HFFc6 (cell line): ENCODE measurements around the gene RNF222. TPM values are rescaled to one million over a fixed set of nuclear protein-coding genes. Genes with fewer than 3 reads are reported as not detected.
"Not testable (repeated sequence)": the region's sequence is repeated elsewhere in the genome, so short reads cannot be mapped to it uniquely, and the experiment has no call there.

Experiments
- DNase-seq: peaks from one replicate; pipeline ENCODE4 v3.0.0-alpha.2; 2018
- H3K27ac Mint-ChIP-seq: 2 replicates; pipeline ENCODE4 v1.8.0; 2020; ENCODE audit warnings: mild to moderate bottlenecking, mixed read lengths
- H3K27me3 Mint-ChIP-seq: 2 replicates; pipeline ENCODE4 v1.8.0; 2021; ENCODE audit warnings: mild to moderate bottlenecking, moderate library complexity, mixed read lengths; ENCODE audit not compliant: insufficient read depth
- H3K36me3 Mint-ChIP-seq: 2 replicates; pipeline ENCODE4 v1.8.0; 2021; ENCODE audit warnings: low read depth, mixed read lengths
- H3K4me1 Mint-ChIP-seq: 2 replicates; pipeline ENCODE4 v1.8.0; 2020; ENCODE audit warnings: low read depth, mixed read lengths
- H3K4me3 Mint-ChIP-seq: 2 replicates; pipeline ENCODE4 v1.8.0; 2020; ENCODE audit warnings: mild to moderate bottlenecking, moderate library complexity, mixed read lengths
- H3K9me3 Mint-ChIP-seq: 2 replicates; pipeline ENCODE4 v1.8.0; 2020; ENCODE audit warnings: mild to moderate bottlenecking, mixed read lengths
- total RNA-seq, 6 experiments: library from RNA; stranded (reverse); fragmentation: NEBNext Ultra II Directional; extraction: Animal tissue kit (Norgen Biotek cat#: 25700); gene quantifications; 2 replicates in 1 of 6; 3 replicates in 5 of 6; pipeline ENCODE4 v1.2.3, GENCODE V29; 2021
- TF ChIP-seq, protein P1 (sequence below): fragments of 200-600 bp; sonication (generic); IDR thresholded peaks from 2 replicates; pipeline ENCODE4 v1.5.0; 2021; ENCODE audit warnings: antibody characterized with exemption, mild to moderate bottlenecking

Gene RNF222
- total RNA-seq, 6 experiments from 2014 or later: not detected

DNA sequence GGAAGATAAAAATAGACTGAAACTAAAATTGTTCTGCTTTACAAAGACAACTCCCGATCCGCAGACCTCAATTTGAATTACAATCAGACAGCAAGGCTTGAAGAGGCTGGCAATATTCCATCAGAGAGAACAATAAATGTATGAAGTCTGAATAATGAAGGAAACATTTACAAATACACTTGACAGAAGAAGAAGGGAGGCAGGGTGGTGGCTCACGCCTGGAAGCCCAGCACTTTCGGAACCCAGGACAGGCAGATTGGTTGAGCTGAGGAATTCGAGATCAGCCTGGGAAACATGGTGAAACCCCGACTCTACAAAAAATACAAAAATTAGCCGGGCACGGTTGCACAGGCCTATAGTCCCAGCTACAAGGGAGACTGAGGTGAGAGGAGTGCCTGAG, 43.4 kb downstream of the RNF222 start:
- H3K4me3 Mint-ChIP-seq: no peak overlapping the region
- H3K9me3 Mint-ChIP-seq: no peaks in the 10 kb centered on the region
- no peak for DNase-seq
- no peak overlapping the region for H3K27ac Mint-ChIP-seq
- no peaks in the 10 kb centered on the region for H3K36me3 Mint-ChIP-seq
- H3K27me3 Mint-ChIP-seq: peaks cover 16% of the 10 kb centered on the region
- TF ChIP-seq, protein P1, sequence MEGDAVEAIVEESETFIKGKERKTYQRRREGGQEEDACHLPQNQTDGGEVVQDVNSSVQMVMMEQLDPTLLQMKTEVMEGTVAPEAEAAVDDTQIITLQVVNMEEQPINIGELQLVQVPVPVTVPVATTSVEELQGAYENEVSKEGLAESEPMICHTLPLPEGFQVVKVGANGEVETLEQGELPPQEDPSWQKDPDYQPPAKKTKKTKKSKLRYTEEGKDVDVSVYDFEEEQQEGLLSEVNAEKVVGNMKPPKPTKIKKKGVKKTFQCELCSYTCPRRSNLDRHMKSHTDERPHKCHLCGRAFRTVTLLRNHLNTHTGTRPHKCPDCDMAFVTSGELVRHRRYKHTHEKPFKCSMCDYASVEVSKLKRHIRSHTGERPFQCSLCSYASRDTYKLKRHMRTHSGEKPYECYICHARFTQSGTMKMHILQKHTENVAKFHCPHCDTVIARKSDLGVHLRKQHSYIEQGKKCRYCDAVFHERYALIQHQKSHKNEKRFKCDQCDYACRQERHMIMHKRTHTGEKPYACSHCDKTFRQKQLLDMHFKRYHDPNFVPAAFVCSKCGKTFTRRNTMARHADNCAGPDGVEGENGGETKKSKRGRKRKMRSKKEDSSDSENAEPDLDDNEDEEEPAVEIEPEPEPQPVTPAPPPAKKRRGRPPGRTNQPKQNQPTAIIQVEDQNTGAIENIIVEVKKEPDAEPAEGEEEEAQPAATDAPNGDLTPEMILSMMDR: no peak
- H3K4me1 Mint-ChIP-seq: peaks cover under 1% of the 10 kb centered on the region; the same call in 1 of the 2 replicates

DNA sequence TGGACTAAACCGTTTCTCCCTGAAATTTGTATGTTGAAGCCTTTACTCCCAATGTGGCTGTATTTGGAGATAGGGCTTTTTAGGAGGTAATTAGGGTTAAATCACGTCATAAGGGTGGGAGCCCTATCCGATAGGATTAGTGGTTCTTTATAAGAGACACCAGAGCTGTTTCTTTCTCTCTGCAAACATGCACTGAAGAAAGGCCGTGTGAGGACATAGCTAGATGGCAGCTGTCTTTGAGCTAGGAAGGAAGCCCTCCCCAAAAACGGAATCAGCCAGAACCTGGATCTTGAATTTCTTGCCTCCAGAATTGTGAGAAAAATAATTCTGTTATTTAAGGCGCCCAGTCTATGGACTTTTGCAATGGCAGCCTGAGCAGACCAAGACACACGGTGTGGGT, 43.9 kb downstream of the RNF222 start:
- Mint-ChIP-seq H3K36me3 (no peaks in the 10 kb centered on the region), H3K27ac (no peak overlapping the region), H3K9me3 (no peaks in the 10 kb centered on the region), H3K4me3 (no peak overlapping the region), H3K27me3 (peaks cover 16% of the 10 kb centered on the region), H3K4me1 (no peaks in the 10 kb centered on the region)
- TF ChIP-seq, protein P1: no peak
- no peak for DNase-seq

DNA sequence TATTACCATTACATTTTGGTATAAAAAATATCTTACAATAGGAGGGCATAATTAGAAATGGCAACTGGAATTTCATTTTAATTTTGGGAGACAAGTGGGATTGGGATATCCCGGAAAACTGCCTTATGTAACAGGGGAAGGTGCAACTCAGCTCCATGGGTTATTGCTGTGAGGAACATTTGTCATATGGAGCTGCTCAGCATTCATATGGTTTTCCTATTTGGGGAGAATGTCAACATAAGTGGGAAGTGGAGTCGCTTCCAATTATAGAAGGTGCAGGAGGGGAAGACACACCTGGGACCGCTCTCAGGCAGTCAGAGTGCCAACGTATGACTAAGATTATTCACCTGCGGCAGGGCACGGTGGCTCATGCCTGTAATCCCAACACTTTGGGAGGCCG, 47.3 kb downstream of the RNF222 start:
- DNase-seq: no peak
- Mint-ChIP-seq H3K27ac (no peak overlapping the region), H3K27me3 (peaks cover 26% of the 10 kb centered on the region), H3K9me3 (no peaks in the 10 kb centered on the region), H3K4me1 (no peaks in the 10 kb centered on the region), H3K36me3 (no peaks in the 10 kb centered on the region), H3K4me3 (no peak overlapping the region)
- TF ChIP-seq, protein P1: no peak

DNA sequence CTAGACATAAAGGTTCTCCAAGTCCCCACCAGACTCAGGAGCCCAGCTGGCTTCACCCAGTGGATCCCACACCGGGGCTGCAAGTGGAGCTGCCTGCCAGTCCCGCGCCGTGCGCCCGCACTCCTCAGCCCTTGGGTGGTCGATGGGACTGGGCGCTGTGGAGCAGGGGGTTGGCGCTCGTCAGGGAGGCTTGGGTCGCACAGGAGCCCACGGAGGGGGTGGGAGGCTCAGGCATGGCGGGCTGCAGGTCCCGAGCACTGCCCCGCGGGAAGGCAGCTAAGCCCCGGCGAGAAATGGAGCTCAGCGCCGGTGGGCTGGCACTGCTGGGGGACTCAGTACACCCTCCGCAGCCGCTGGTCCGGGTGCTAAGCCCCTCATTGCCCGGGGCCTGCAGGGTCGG, 50.6 kb downstream of the RNF222 start:
- H3K27me3 Mint-ChIP-seq: peaks cover 28% of the 10 kb centered on the region
- not testable (repeated sequence) for H3K36me3 Mint-ChIP-seq, DNase-seq, H3K4me3 Mint-ChIP-seq, H3K27ac Mint-ChIP-seq, H3K9me3 Mint-ChIP-seq, H3K4me1 Mint-ChIP-seq

DNA sequence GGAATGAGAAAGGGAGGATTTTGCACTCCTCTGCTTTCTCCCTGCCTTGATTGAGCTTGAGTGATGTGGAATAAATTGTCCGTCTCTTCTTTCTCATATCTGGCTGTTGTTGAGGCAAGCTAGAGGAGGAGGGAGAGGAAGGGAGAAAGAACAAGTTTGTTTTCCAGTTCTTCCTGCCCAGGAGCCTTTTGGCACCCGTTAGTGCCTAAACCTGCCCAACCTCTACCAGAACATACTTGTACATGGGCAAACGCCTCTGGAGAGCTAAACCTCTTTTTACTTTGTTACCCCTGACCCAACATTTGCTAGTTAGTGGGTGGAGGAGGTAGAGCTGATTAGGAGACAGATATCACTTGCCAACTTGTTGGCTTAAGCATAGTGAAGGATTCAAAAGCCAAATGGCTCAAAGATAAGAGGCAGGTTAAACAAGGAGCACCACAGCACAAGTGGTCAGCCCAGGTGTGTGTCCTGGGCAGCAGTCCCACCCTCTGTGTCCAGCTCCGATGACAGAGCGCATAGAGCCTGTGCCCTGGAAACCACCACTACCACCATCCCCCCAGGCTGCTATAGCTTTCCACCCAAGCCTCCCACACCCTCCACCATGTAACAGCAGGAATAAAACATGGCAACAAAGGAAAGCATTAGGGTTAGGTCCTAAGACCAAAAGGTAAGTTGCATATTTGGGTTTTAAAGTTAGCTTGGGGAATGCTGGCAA, 51.5 kb downstream of the RNF222 start:
- Mint-ChIP-seq H3K4me1 (no peaks in the 10 kb centered on the region), H3K27ac (no peak overlapping the region), H3K4me3 (no peak overlapping the region)

DNA sequence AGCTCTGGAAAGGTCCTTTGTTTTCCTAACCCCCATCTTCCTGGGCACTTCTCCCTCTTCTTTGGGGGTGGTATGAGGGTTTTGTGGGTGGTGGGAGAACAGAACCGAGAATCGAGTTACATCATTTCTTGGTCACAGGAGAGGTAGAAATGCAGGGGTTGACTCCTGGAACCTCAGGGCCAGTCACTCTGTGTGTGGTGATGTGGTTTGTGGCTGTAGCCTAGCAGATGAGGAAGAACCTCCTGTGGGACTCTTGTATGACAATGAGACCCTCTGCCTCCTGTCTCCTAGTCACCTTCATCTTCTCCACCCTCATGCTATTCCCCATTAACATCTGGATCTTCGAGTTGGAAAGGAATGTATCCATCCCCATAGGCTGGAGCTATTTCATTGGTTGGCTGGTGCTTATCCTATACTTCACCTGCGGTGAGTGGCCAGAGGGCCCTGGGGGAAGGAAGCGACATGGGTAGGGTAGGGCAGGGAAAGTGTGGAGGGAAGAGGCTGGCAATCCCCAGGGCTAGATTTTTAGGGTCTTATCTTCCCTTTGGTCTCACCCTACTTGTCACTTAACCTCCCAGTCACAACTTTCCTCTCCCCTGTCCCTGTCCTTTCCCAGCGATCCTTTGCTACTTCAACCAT, 52.5 kb downstream of the RNF222 start:
- Mint-ChIP-seq H3K4me1 (no peaks in the 10 kb centered on the region), H3K27me3 (peaks cover 26% of the 10 kb centered on the region), H3K27ac (no peak overlapping the region), H3K4me3 (no peak overlapping the region), H3K9me3 (no peaks in the 10 kb centered on the region), H3K36me3 (no peaks in the 10 kb centered on the region)
- TF ChIP-seq, protein P1: no peak
- DNase-seq: no peak

More for the DNA sequence above, 51.5 kb downstream of the RNF222 start:
- H3K36me3 Mint-ChIP-seq: no peaks in the 10 kb centered on the region
- no peaks in the 10 kb centered on the region for H3K9me3 Mint-ChIP-seq
- peaks cover 28% of the 10 kb centered on the region for H3K27me3 Mint-ChIP-seq
- no peak for DNase-seq
- TF ChIP-seq, protein P1: no peak
